Right atrium auricular region (tissue), 2 donors: ENCODE results near the gene ULK4. TPM values are rescaled to one million over a fixed set of nuclear protein-coding genes. Genes with fewer than 3 reads are reported as not detected.

Source experiments
- DNase-seq: peaks from one replicate; pipeline ENCODE4 v3.0.0-alpha.2; 2019; ENCODE audit warnings: low spot score
- H3K27ac ChIP-seq, 2 donors: fragments of 200-600 bp; sonication (generic); 1 replicate in 1 of 2; 2 replicates in 1 of 2; pipeline ENCODE4 v1.5.1; 2016 to 2019
- H3K27me3 ChIP-seq, 2 donors: fragments of 200-600 bp; sonication (generic); one replicate each; pipeline versions ENCODE4 v1.5.1 to v1.6.0; 2017 to 2019
- H3K36me3 ChIP-seq: fragments of 200-600 bp; sonication (generic); one replicate; pipeline ENCODE4 v1.5.1; 2016
- H3K4me1 ChIP-seq, 2 donors: fragments of 200-600 bp; sonication (generic); one replicate each; pipeline versions ENCODE4 v1.5.1 to v1.6.0; 2017 to 2019
- H3K4me3 ChIP-seq, 2 donors: fragments of 200-600 bp; sonication (generic); 1 replicate in 1 of 2; 2 replicates in 1 of 2; pipeline ENCODE4 v1.5.1; 2017 to 2019; ENCODE audit warnings: mild to moderate bottlenecking in 1 of 2, moderate library complexity in 1 of 2
- H3K9me3 ChIP-seq, 2 donors: fragments of 200-600 bp; sonication (generic); one replicate each; pipeline ENCODE4 v1.5.1; 2019
- CTCF ChIP-seq, 2 donors: fragments of 200-600 bp; sonication (generic); IDR thresholded peaks; one replicate each; pipeline ENCODE4 v1.5.1; 2019; ENCODE audit warnings: antibody characterized with exemption in 2 of 2
- total RNA-seq, 2 donors: library from RNA; depleted of rRNA; stranded (reverse); fragments of >200 nt; gene quantifications; one replicate each; pipeline ENCODE4 v1.1.0, GENCODE V29; 2016

ULK4 gene
- total RNA-seq, 2 donors from 2014 or later = 7.1 to 10.1 TPM

GRCh38 chr3:41265011-41265545, 696.8 kb downstream of the ULK4 start:
- no peaks in the 10 kb centered on the region for H3K9me3 ChIP-seq
- no peak for TF ChIP-seq CTCF (IDR thresholded peaks at IDR 0.05)
- no peak for DNase-seq
- H3K4me1 ChIP-seq = peaks cover 0 to 10% of the 10 kb centered on the region in 2 donors
- H3K36me3 ChIP-seq = no peaks in the 10 kb centered on the region
- no peaks in the 10 kb centered on the region for H3K27me3 ChIP-seq
- H3K27ac ChIP-seq = no peak overlapping the region
- no peak overlapping the region for H3K4me3 ChIP-seq

GRCh38 chr3:41260063-41260450, 701.8 kb downstream of the ULK4 start:
- no peak overlapping the region for H3K4me3 ChIP-seq
- no peak for DNase-seq
- no peak for TF ChIP-seq CTCF (IDR thresholded peaks at IDR 0.05)

GRCh38 chr3:41259449-41260062, 702.3 kb downstream of the ULK4 start:
- TF ChIP-seq CTCF (IDR thresholded peaks at IDR 0.05) = no peak
- DNase-seq = no peak
- Histone ChIP-seq H3K4me1 (no peaks in the 10 kb centered on the region), H3K27ac (no peak overlapping the region), H3K36me3 (no peaks in the 10 kb centered on the region), H3K27me3 (no peaks in the 10 kb centered on the region), H3K4me3 (no peak overlapping the region), H3K9me3 (no peaks in the 10 kb centered on the region)

More at GRCh38 chr3:41260063-41260450, 701.8 kb downstream of the ULK4 start:
- H3K27me3 ChIP-seq = no peaks in the 10 kb centered on the region
- H3K27ac ChIP-seq = no peak overlapping the region
- no peaks in the 10 kb centered on the region for H3K4me1 ChIP-seq
- H3K36me3 ChIP-seq = no peaks in the 10 kb centered on the region
- H3K9me3 ChIP-seq = no peaks in the 10 kb centered on the region

GRCh38 chr3:41258239-41258800, 703.6 kb downstream of the ULK4 start:
- Histone ChIP-seq H3K4me1 (no peaks in the 10 kb centered on the region), H3K4me3 (no peak overlapping the region), H3K27me3 (no peaks in the 10 kb centered on the region), H3K36me3 (no peaks in the 10 kb centered on the region), H3K9me3 (no peaks in the 10 kb centered on the region), H3K27ac (no peak overlapping the region)
- no peak for DNase-seq
- TF ChIP-seq CTCF (IDR thresholded peaks at IDR 0.05) = no peak

- TF ChIP-seq CTCF (IDR thresholded peaks at IDR 0.05) = no peak
- no peak for DNase-seq
These were observed 710.3 kb downstream of the ULK4 start for GRCh38 chr3:41251593-41251992.

More at GRCh38 chr3:41251593-41251992, 710.3 kb downstream of the ULK4 start:
- Histone ChIP-seq H3K4me3 (no peak overlapping the region), H3K27ac (no peak overlapping the region), H3K36me3 (no peaks in the 10 kb centered on the region), H3K9me3 (no peaks in the 10 kb centered on the region), H3K27me3 (no peaks in the 10 kb centered on the region), H3K4me1 (peaks cover 0 to 20% of the 10 kb centered on the region in 2 donors)
